HK-2 (cell line): Measurements from ENCODE around the gene VN1R5.
"Not testable (repeated sequence)": the region's sequence is repeated elsewhere in the genome, so short reads cannot be mapped to it uniquely, and the experiment has no call there.

ENCODE experiments used
- DNase-seq: peaks from one replicate; pipeline ENCODE4 v3.0.0-alpha.2; 2018; ENCODE audit not compliant: unreplicated experiment

VN1R5 gene

GRCh38 chr1:247255772-247256171 lies at the start of gene VN1R5:
VN1R5 (plus strand) TSS chr1:247256072.
- not testable (repeated sequence) for DNase-seq

GRCh38 chr1:247209396-247209795 lies 46.5 kb upstream of the VN1R5 start:
- DNase-seq = no peak

- no peak for DNase-seq
These were observed 45.9 kb upstream of the VN1R5 start for GRCh38 chr1:247210062-247210375.

GRCh38 chr1:247210376-247211117 lies 45.3 kb upstream of the VN1R5 start:
- peak; percentile 99 for DNase-seq

GRCh38 chr1:247211339-247211738 lies 44.5 kb upstream of the VN1R5 start:
- no peak for DNase-seq

GRCh38 chr1:247212012-247212411 lies 43.9 kb upstream of the VN1R5 start:
- DNase-seq = no peak

- DNase-seq = no peak
These were observed 43.0 kb upstream of the VN1R5 start for GRCh38 chr1:247212627-247213617.

GRCh38 chr1:247216261-247216660 lies 39.6 kb upstream of the VN1R5 start:
- DNase-seq = no peak

GRCh38 chr1:247218121-247218651 lies 37.7 kb upstream of the VN1R5 start:
- DNase-seq = no peak

GRCh38 chr1:247220280-247220679 lies 35.6 kb upstream of the VN1R5 start:
- not testable (repeated sequence) for DNase-seq

GRCh38 chr1:247222840-247223239 lies 33.0 kb upstream of the VN1R5 start:
- no peak for DNase-seq

GRCh38 chr1:247224822-247225221 lies 31.1 kb upstream of the VN1R5 start:
- no peak for DNase-seq

- no peak for DNase-seq
These were observed 27.7 kb upstream of the VN1R5 start for GRCh38 chr1:247228133-247228532.

- DNase-seq = no peak
These were observed 14.2 kb upstream of the VN1R5 start for GRCh38 chr1:247241691-247242090.

GRCh38 chr1:247243524-247244137 lies 12.2 kb upstream of the VN1R5 start:
- no peak for DNase-seq

GRCh38 chr1:247246325-247247115 lies 9.4 kb upstream of the VN1R5 start:
- DNase-seq = no peak

GRCh38 chr1:247247568-247247967 lies 8.3 kb upstream of the VN1R5 start:
- no peak for DNase-seq

GRCh38 chr1:247266053-247266452 lies 10.2 kb downstream of the VN1R5 start:
- no peak for DNase-seq

- no peak for DNase-seq
These were observed 12.6 kb downstream of the VN1R5 start for GRCh38 chr1:247268390-247269045.

- DNase-seq = no peak
These were observed 13.3 kb downstream of the VN1R5 start for GRCh38 chr1:247269133-247269532.

- DNase-seq = no peak
These were observed 14.1 kb downstream of the VN1R5 start for GRCh38 chr1:247270003-247270402.
